K562 (cell line): ENCODE data around the gene MARCO. TPM values are rescaled to one million over a fixed set of nuclear protein-coding genes. Genes with fewer than 3 reads are reported as not detected.

ENCODE experiments used
- ZNF77 ChIP-seq: fragments of 250-450 bp; sonication (Bioruptor Pico); IDR thresholded peaks from 2 replicates; pipeline ENCODE4 v1.5.0; 2020
- polyA plus RNA-seq, 8 experiments: library from polyadenylated mRNA; depleted of rRNA in 4 of 8; stranded (reverse) in 5 of 8; unstranded in 3 of 8; fragments of >200 nt; fragmentation: Nextera tagmentation in 2 of 8; fragmentation: Illumina TruSeq in 1 of 8; extraction: Ambion mirVana in 2 of 8; extraction: Trizol in 1 of 8; gene quantifications; 2 replicates each; pipeline versions ENCODE4 v1.2.1 to v1.2.3, GENCODE V29; 2011 to 2014; ENCODE audit warnings: inconsistent platforms in 1 of 8, missing spikeins in 1 of 8
- total RNA-seq, 7 experiments: library from RNA; depleted of rRNA in 6 of 7; stranded (reverse); fragments of >200 nt in 6 of 7; fragmentation: Illumina TruSeq in 2 of 7; extraction: Trizol in 2 of 7; gene quantifications; 2 replicates each; pipeline versions ENCODE4 v1.2.1 to v1.2.3, GENCODE V29; 2011 to 2021; ENCODE audit warnings: low replicate concordance in 1 of 7
- TF ChIP-seq, protein P1 (sequence below), 2 experiments: fragments of 450-650 bp in 1 of 2; sonication (generic) in 1 of 2; formaldehyde crosslinking in 1 of 2; IDR thresholded peaks; 2 replicates each; pipeline versions ENCODE4 v1.7.1 to v1.9.0; 2016 to 2022; ENCODE audit warnings: inconsistent platforms in 1 of 2, mild to moderate bottlenecking in 1 of 2, missing genetic modification reagents in 1 of 2

Gene MARCO
- total and polyA plus RNA-seq, 9 of the 15 experiments (the other 6 are each of a cell fraction or from before 2014, with no cell fraction given), result 0.31 TPM; not detected in 8

DNA sequence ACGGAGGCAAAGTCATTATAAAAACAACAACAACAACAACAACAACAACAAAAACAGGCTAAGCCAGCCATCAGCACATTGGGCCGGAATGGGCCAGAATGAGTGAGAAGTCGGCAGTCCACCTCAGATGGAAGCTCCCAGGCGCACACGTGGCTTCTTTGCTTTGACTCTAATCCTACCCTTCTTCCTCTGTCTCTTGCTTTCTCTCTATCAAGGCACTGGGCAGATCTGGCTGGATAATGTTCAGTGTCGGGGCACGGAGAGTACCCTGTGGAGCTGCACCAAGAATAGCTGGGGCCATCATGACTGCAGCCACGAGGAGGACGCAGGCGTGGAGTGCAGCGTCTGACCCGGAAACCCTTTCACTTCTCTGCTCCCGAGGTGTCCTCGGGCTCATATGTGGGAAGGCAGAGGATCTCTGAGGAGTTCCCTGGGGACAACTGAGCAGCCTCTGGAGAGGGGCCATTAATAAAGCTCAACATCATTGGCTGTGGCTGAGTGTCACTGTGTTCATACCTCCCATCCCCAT is 52.2 kb downstream of the MARCO start (continued):
- TF ChIP-seq, protein P1, sequence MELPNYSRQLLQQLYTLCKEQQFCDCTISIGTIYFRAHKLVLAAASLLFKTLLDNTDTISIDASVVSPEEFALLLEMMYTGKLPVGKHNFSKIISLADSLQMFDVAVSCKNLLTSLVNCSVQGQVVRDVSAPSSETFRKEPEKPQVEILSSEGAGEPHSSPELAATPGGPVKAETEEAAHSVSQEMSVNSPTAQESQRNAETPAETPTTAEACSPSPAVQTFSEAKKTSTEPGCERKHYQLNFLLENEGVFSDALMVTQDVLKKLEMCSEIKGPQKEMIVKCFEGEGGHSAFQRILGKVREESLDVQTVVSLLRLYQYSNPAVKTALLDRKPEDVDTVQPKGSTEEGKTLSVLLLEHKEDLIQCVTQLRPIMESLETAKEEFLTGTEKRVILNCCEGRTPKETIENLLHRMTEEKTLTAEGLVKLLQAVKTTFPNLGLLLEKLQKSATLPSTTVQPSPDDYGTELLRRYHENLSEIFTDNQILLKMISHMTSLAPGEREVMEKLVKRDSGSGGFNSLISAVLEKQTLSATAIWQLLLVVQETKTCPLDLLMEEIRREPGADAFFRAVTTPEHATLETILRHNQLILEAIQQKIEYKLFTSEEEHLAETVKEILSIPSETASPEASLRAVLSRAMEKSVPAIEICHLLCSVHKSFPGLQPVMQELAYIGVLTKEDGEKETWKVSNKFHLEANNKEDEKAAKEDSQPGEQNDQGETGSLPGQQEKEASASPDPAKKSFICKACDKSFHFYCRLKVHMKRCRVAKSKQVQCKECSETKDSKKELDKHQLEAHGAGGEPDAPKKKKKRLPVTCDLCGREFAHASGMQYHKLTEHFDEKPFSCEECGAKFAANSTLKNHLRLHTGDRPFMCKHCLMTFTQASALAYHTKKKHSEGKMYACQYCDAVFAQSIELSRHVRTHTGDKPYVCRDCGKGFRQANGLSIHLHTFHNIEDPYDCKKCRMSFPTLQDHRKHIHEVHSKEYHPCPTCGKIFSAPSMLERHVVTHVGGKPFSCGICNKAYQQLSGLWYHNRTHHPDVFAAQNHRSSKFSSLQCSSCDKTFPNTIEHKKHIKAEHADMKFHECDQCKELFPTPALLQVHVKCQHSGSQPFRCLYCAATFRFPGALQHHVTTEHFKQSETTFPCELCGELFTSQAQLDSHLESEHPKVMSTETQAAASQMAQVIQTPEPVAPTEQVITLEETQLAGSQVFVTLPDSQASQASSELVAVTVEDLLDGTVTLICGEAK (IDR thresholded peaks at IDR 0.05), result no peak
- TF ChIP-seq, protein P1 (CRISPR knock-in tag; IDR thresholded peaks at IDR 0.05), result no peak
- TF ChIP-seq ZNF77 (CRISPR knock-in tag), result no peak
